Coronary artery (tissue), 2 donors: ENCODE results near the gene CEP104.

Experiments
- DNase-seq: peaks from one replicate; pipeline ENCODE4 v3.0.0-alpha.2; 2017; ENCODE audit warnings: low spot score
- H3K27ac ChIP-seq, 2 donors: fragments of 200-600 bp; sonication (generic); one replicate each; pipeline ENCODE4 v1.5.1; 2016 to 2019
- H3K4me3 ChIP-seq: fragments of 200-600 bp; sonication (generic); 2 replicates; pipeline ENCODE4 v1.5.1; 2016; ENCODE audit warnings: mild to moderate bottlenecking, moderate library complexity
- CTCF ChIP-seq: fragments of 200-600 bp; sonication (generic); IDR thresholded peaks from one replicate; pipeline ENCODE4 v1.5.1; 2019; ENCODE audit warnings: antibody characterized with exemption

Gene CEP104

GRCh38 chr1:3886106-3886670 is 29.2 kb upstream of the CEP104 start:
- H3K4me3 ChIP-seq: no peak overlapping the region
- DNase-seq: no peak
- no peak overlapping the region for H3K27ac ChIP-seq
- no peak for TF ChIP-seq CTCF

- no peak for DNase-seq
- TF ChIP-seq CTCF: no peak
- Histone ChIP-seq H3K4me3 (no peak overlapping the region), H3K27ac (no peak overlapping the region)
These were observed 28.6 kb upstream of the CEP104 start for GRCh38 chr1:3885611-3886010.

- H3K27ac ChIP-seq: no peak overlapping the region
- DNase-seq: no peak
- no peak overlapping the region for H3K4me3 ChIP-seq
- TF ChIP-seq CTCF: no peak
These were observed 28.0 kb upstream of the CEP104 start for GRCh38 chr1:3884966-3885365.

GRCh38 chr1:3883194-3883925 is 26.3 kb upstream of the CEP104 start:
- no peak for DNase-seq
- TF ChIP-seq CTCF: no peak

GRCh38 chr1:3881193-3881480 is 24.1 kb upstream of the CEP104 start:
- Histone ChIP-seq H3K27ac (no peak overlapping the region), H3K4me3 (no peak overlapping the region)
- TF ChIP-seq CTCF: no peak
- DNase-seq: no peak

More at GRCh38 chr1:3883194-3883925, 26.3 kb upstream of the CEP104 start:
- Histone ChIP-seq H3K27ac (no peak overlapping the region), H3K4me3 (no peak overlapping the region)

- no peak for DNase-seq
- TF ChIP-seq CTCF: no peak
- Histone ChIP-seq H3K4me3 (no peak overlapping the region), H3K27ac (no peak overlapping the region)
These were observed 23.6 kb upstream of the CEP104 start for GRCh38 chr1:3880429-3881192.
